WTC11 (cell line): ENCODE measurements around the gene ABCC4. TPM values are rescaled to one million over a fixed set of nuclear protein-coding genes. Genes with fewer than 3 reads are reported as not detected.

Experiments used
- ATAC-seq: fragments of 200-7000 bp; cut with Tn5 transposase; 2 replicates; pipeline ENCODE4 v1.10.0; 2021; ENCODE audit warnings: mild to moderate bottlenecking, moderate library complexity
- CTCF ChIA-PET: fragments of 300-600 bp; sonication (Branson Sonifier 250); formaldehyde crosslinking; loops from one replicate; lab custom pipeline; 2021; ENCODE audit warnings: antibody characterized with exemption; lab: Charles Lee
- POLR2A ChIA-PET: fragments of 350-600 bp; sonication (Branson Sonifier 250); formaldehyde crosslinking; loops from one replicate; lab custom pipeline; 2021; ENCODE audit warnings: antibody characterized with exemption; lab: Charles Lee
- DNase-seq: peaks from one replicate; pipeline ENCODE4 v3.0.0; 2021; ENCODE audit warnings: low spot score
- H3K27ac Mint-ChIP-seq: 2 replicates; pipeline ENCODE4 v1.8.0; 2021; ENCODE audit warnings: mixed read lengths
- H3K27me3 Mint-ChIP-seq: 2 replicates; pipeline ENCODE4 v1.8.0; 2021; ENCODE audit warnings: low read depth, mild to moderate bottlenecking, moderate library complexity, mixed read lengths
- H3K36me3 Mint-ChIP-seq: 2 replicates; pipeline ENCODE4 v1.8.0; 2021; ENCODE audit warnings: mixed read lengths
- H3K4me1 Mint-ChIP-seq: 2 replicates; pipeline ENCODE4 v1.8.0; 2022; ENCODE audit warnings: mixed read lengths
- H3K4me3 Mint-ChIP-seq: 2 replicates; pipeline ENCODE4 v1.8.0; 2021; ENCODE audit warnings: mild to moderate bottlenecking, moderate library complexity, mixed read lengths
- H3K9me3 Mint-ChIP-seq: 2 replicates; pipeline ENCODE4 v1.8.0; 2021; ENCODE audit warnings: mixed read lengths
- ARID4B ChIP-seq: sonication (generic); formaldehyde crosslinking; IDR thresholded peaks from 2 replicates; pipeline ENCODE4 v1.8.0; 2023; ENCODE audit warnings: missing genetic modification reagents, mild to moderate bottlenecking, borderline replicate concordance
- CTCF ChIP-seq: fragments of 200-600 bp; IDR thresholded peaks from 2 replicates; pipeline ENCODE4 v1.8.0; 2022; ENCODE audit warnings: antibody characterized with exemption
- E2F1 ChIP-seq: sonication (generic); formaldehyde crosslinking; IDR thresholded peaks from 2 replicates; pipeline ENCODE4 v1.8.0; 2022; ENCODE audit warnings: mild to moderate bottlenecking, missing genetic modification reagents
- FOXJ3 ChIP-seq: sonication (generic); formaldehyde crosslinking; IDR thresholded peaks from 2 replicates; pipeline ENCODE4 v1.9.0; 2021; ENCODE audit warnings: missing genetic modification reagents, mild to moderate bottlenecking, borderline replicate concordance
- HMGA2 ChIP-seq: fragments of 250-450 bp; sonication (Bioruptor Pico); IDR thresholded peaks from 2 replicates; pipeline ENCODE4 v1.4.0; 2021; ENCODE audit warnings: mild to moderate bottlenecking, moderate library complexity
- KAT7 ChIP-seq: sonication (generic); formaldehyde crosslinking; IDR thresholded peaks from 2 replicates; pipeline ENCODE4 v1.8.1; 2023; ENCODE audit warnings: missing genetic modification reagents, mild to moderate bottlenecking, borderline replicate concordance
- NFATC4 ChIP-seq: fragments of 250-450 bp; sonication (Bioruptor Pico); IDR thresholded peaks from 2 replicates; pipeline ENCODE4 v1.9.0; 2021; ENCODE audit warnings: mild to moderate bottlenecking
- NFE2L1 ChIP-seq: sonication (generic); formaldehyde crosslinking; IDR thresholded peaks from 2 replicates; pipeline ENCODE4 v1.8.1; 2023; ENCODE audit warnings: missing genetic modification reagents
- NR3C1 ChIP-seq: sonication (generic); formaldehyde crosslinking; conservative IDR thresholded peaks from 2 replicates; pipeline ENCODE4 v1.8.1; 2023; ENCODE audit warnings: low read depth, mild to moderate bottlenecking, missing genetic modification reagents
- TCF7 ChIP-seq: sonication (generic); formaldehyde crosslinking; IDR thresholded peaks from 2 replicates; pipeline ENCODE4 v1.8.0; 2022; ENCODE audit warnings: mild to moderate bottlenecking, low read depth, missing genetic modification reagents, moderate library complexity
- USF1 ChIP-seq: sonication (generic); formaldehyde crosslinking; IDR thresholded peaks from 2 replicates; pipeline ENCODE4 v1.8.0; 2022; ENCODE audit warnings: mild to moderate bottlenecking, missing genetic modification reagents
- USF2 ChIP-seq: sonication (generic); formaldehyde crosslinking; IDR thresholded peaks from 2 replicates; pipeline ENCODE4 v1.8.1; 2023; ENCODE audit warnings: mild to moderate bottlenecking, missing genetic modification reagents, moderate library complexity
- ZBTB21 ChIP-seq: sonication (generic); formaldehyde crosslinking; IDR thresholded peaks from 2 replicates; pipeline ENCODE4 v1.8.1; 2023; ENCODE audit warnings: mild to moderate bottlenecking, missing genetic modification reagents, borderline replicate concordance
- ZNF121 ChIP-seq: sonication (generic); formaldehyde crosslinking; IDR thresholded peaks from 2 replicates; pipeline ENCODE4 v1.8.0; 2023; ENCODE audit warnings: missing genetic modification reagents
- ZNF263 ChIP-seq: sonication (generic); formaldehyde crosslinking; IDR thresholded peaks from 2 replicates; pipeline ENCODE4 v1.8.1; 2022; ENCODE audit warnings: low read depth, mild to moderate bottlenecking, moderate library complexity, missing genetic modification reagents
- ZNF416 ChIP-seq: fragments of 250-450 bp; sonication (Bioruptor Pico); IDR thresholded peaks from 2 replicates; pipeline ENCODE4 v1.9.0; 2021; ENCODE audit warnings: mild to moderate bottlenecking, inconsistent platforms
- ZNF425 ChIP-seq: fragments of 250-450 bp; sonication (Bioruptor Pico); conservative IDR thresholded peaks from 2 replicates; pipeline ENCODE4 v1.9.0; 2021; ENCODE audit warnings: mild to moderate bottlenecking
- total RNA-seq: library from RNA; stranded (reverse); gene quantifications from 3 replicates; pipeline ENCODE4 v1.2.3, GENCODE V29; 2021

ABCC4 gene
- total RNA-seq, 1 experiment from 2014 or later, result 7.2 TPM

GRCh38 chr13:95327190-95327589, 25.9 kb upstream of the ABCC4 start:
- Mint-ChIP-seq H3K4me3 (no peak overlapping the region), H3K9me3 (no peaks in the 10 kb centered on the region), H3K36me3 (no peaks in the 10 kb centered on the region), H3K4me1 (no peaks in the 10 kb centered on the region), H3K27me3 (no peaks in the 10 kb centered on the region), H3K27ac (no peak overlapping the region)
- ChIA-PET POLR2A (interaction anchor here (0.6 kb wide), 1 partner anchor 22 kb away, joined by 3 read pairs; no protein-coding TSS in a partner anchor), CTCF (no interaction called here)
- DNase-seq (no peak), ATAC-seq (no peak)
- TF ChIP-seq ZNF425 (CRISPR knock-in tag) (no peak), ZNF416 (CRISPR knock-in tag) (no peak), HMGA2 (CRISPR knock-in tag) (no peak), CTCF (no peak), ZNF121 (CRISPR knock-in tag) (no peak), NFE2L1 (CRISPR knock-in tag) (no peak), E2F1 (CRISPR knock-in tag) (no peak)

GRCh38 chr13:95326695-95327094, 25.4 kb upstream of the ABCC4 start:
- DNase-seq, result no peak
- ChIA-PET POLR2A (no interaction called here), CTCF (no interaction called here)
- no peaks in the 10 kb centered on the region for H3K4me1 Mint-ChIP-seq
- H3K27me3 Mint-ChIP-seq, result no peaks in the 10 kb centered on the region
- no peak overlapping the region for H3K27ac Mint-ChIP-seq
- H3K4me3 Mint-ChIP-seq, result no peak overlapping the region
- ATAC-seq, result no peak
- H3K9me3 Mint-ChIP-seq, result no peaks in the 10 kb centered on the region
- H3K36me3 Mint-ChIP-seq, result no peaks in the 10 kb centered on the region
- TF ChIP-seq KAT7 (no peak), TCF7 (no peak), ZNF263 (no peak), USF2 (CRISPR knock-in tag) (no peak), ZNF121 (CRISPR knock-in tag) (no peak), NR3C1 (CRISPR knock-in tag) (no peak), NFATC4 (CRISPR knock-in tag) (no peak), ZBTB21 (no peak), ARID4B (no peak), USF1 (CRISPR knock-in tag) (no peak), FOXJ3 (CRISPR knock-in tag) (no peak)
